ENCODE measurements around the gene FNTB. TPM values are rescaled to one million over a fixed set of nuclear protein-coding genes. Genes with fewer than 3 reads are reported as not detected.

Gene FNTB, protein sequence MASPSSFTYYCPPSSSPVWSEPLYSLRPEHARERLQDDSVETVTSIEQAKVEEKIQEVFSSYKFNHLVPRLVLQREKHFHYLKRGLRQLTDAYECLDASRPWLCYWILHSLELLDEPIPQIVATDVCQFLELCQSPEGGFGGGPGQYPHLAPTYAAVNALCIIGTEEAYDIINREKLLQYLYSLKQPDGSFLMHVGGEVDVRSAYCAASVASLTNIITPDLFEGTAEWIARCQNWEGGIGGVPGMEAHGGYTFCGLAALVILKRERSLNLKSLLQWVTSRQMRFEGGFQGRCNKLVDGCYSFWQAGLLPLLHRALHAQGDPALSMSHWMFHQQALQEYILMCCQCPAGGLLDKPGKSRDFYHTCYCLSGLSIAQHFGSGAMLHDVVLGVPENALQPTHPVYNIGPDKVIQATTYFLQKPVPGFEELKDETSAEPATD
- total RNA-seq (2021; ENCODE audit: unreplicated experiment) (26.7 TPM), Bru-seq, nascent RNA (percentile 74 among the genes with signal in this experiment), BruChase-seq, experiment 1, labeled RNA remaining after a 6-hour chase (percentile 91 among the genes with signal in this experiment), BruChase-seq, experiment 2, labeled RNA remaining after a 2-hour chase (percentile 93 among the genes with signal in this experiment)
- polyA plus RNA-seq (2012): 27.5 and 28.0 TPM in 2 replicates
- long read RNA-seq, transcript FNTB-201 (12 exons, 2,834 nt): major isoform, 23 of 57 reads
- long read RNA-seq, transcript FNTB-208 (3 exons, 530 nt): minor isoform, 8 of 57 reads
- long read RNA-seq, partial matches to known transcripts: 8 of 57 reads
- long read RNA-seq, other reads (novel, unspliced or antisense): 18 of 57 reads

DNA sequence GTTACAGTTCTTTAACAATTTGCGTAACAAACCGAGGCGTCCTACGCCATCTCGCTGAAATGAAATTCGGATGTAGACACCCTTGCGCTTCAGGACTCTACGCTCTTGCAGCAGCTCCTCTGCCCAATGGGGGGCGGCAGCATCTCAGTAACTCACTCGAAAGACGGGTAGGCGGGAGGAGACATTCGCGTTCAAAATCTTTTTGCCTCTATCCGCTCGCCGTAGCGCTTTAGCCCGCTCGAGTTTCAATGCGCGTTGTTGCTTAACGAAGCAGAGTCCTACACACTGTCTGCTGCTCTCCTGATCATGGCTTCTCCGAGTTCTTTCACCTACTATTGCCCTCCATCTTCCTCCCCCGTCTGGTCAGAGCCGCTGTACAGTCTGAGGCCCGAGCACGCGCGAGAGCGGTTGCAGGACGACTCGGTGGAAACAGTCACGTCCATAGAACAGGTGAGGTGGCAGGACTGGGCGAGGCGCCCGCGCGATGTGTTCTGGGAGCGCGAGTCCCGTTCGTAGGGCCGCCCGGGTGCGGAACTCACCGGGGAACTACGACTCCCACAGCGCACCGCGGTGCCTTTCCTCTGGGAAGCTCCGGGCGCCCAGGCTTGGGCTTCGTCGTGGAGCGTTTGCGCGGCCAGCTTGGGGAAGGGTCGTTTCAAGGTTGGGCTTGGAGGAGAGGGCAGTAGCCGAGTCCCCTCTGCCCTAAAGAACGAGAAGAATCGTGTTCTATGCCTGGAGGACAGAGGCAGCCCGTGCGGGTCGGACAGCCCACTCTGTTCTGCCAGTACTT is at the start of gene FNTB:
Gene FNTB (plus strand): TSS at position 248 of the 790 bp plus-strand sequence. CDS start 59 bp downstream, at position 307.
- ChIA-PET RAD21 (ENCODE audit: low non-redundant PET in 1 of 2, low total read pairs in 2 of 2, uncharacterized antibody in 2 of 2, unreplicated experiment in 2 of 2) (interaction anchor here in 1 of 2 experiments (0.7 to 1.5 kb wide), 3 partner anchors 33 to 116 kb away, joined by 3 to 4 read pairs (median 4); partner anchors contain the start of gene MAX), CTCF (interaction anchor here (0.9 to 2.2 kb wide), 9 partner anchors 8 to 186 kb away, joined by 3 to 24 read pairs (median 6); partner anchors contain the start of gene MAX), POLR2A (interaction anchor here (0.6 to 1.5 kb wide), 4 partner anchors 9 to 20 kb away, joined by 3 read pairs; no protein-coding TSS in a partner anchor)
- Histone ChIP-seq H3K4me2 (ENCODE audit: low read length) (peak within 1 kb of the TSS; percentile 81), H2AFZ (ENCODE audit: low read depth, low read length, poor library complexity, severe bottlenecking) (peak within 1 kb of the TSS; percentile 28), H4K20me1 (ENCODE audit: insufficient read depth) (no peaks in the 10 kb centered on the region), H3K4me1 (ENCODE audit: control insufficient read depth in 1 of 2, insufficient read depth in 2 of 2, low read length in 2 of 2) (peaks cover 8 to 18% of the 10 kb centered on the region in 2 experiments), H3K27ac (ENCODE audit: low read depth, low read length) (peak within 1 kb of the TSS; percentile 87), H3K79me2 (ENCODE audit: insufficient read depth, low read length) (peaks cover 38% of the 10 kb centered on the region), H3K27me3 (ENCODE audit: insufficient read depth, low read length) (no peaks in the 10 kb centered on the region), H3K9me3 (ENCODE audit: control insufficient read depth in 1 of 2, insufficient read depth in 1 of 2, low read depth in 1 of 2, low read length in 2 of 2) (no peaks in the 10 kb centered on the region), H3K4me3 (replicated peaks in 1 of 2; ENCODE audit: low read depth in 1 of 2, low read length in 2 of 2) (peak within 1 kb of the TSS; percentile 75 to 91), H3K36me3 (ENCODE audit: control insufficient read depth in 1 of 2, insufficient read depth in 2 of 2, low read length in 2 of 2) (no peaks in the 10 kb centered on the region), H3K9me2 (ENCODE audit: insufficient read depth) (no peaks in the 10 kb centered on the region), H3K9ac (ENCODE audit: low read length) (peak within 1 kb of the TSS; percentile 82)
- TSS peak; percentile 93 for BruUV-seq (replicated peaks)
- peak; percentile 97 for ATAC-seq
- intact Hi-C loops (cut with micrococcal nuclease): no loop called here
- DNase-seq (ENCODE audit: low read depth, low spot score): peak; percentile 92
- TF ChIP-seq, protein P1, sequence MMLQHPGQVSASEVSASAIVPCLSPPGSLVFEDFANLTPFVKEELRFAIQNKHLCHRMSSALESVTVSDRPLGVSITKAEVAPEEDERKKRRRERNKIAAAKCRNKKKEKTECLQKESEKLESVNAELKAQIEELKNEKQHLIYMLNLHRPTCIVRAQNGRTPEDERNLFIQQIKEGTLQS (IDR thresholded peaks at IDR 0.05): no peak
- TF ChIP-seq RAD21 (IDR thresholded peaks at IDR 0.05; ENCODE audit: low read depth) (peak; percentile 90), FOSL1 (IDR thresholded peaks at IDR 0.05; ENCODE audit: low read depth) (no peak), SRF (IDR thresholded peaks at IDR 0.05; ENCODE audit: low read depth) (no peak), POLR2A (IDR thresholded peaks at IDR 0.05; ENCODE audit: borderline replicate concordance, extremely low read depth, insufficient read depth, insufficient read length) (peak; percentile 92), SIN3A (IDR thresholded peaks at IDR 0.05; ENCODE audit: low read depth) (peak; percentile 91), ELF1 (IDR thresholded peaks at IDR 0.05; ENCODE audit: borderline replicate concordance, low read depth) (peak; percentile 58), CBX3 (IDR thresholded peaks at IDR 0.05; ENCODE audit: low read depth) (peak; percentile 95), YY1 (IDR thresholded peaks at IDR 0.05; ENCODE audit: extremely low read depth, insufficient replicate concordance, low read depth, low read length) (peak; percentile 42), EZH2phosphoT487 (IDR thresholded peaks at IDR 0.05; ENCODE audit: borderline replicate concordance) (no peak), EGR1 (IDR thresholded peaks at IDR 0.05; ENCODE audit: low read depth) (peak; percentile 27; the same call in 1 of the 2 replicates), CEBPB (IDR thresholded peaks at IDR 0.05; ENCODE audit: low read depth) (peak; percentile 59; the same call in 1 of the 2 replicates), JUND (IDR thresholded peaks at IDR 0.05) (no peak), SP1 (IDR thresholded peaks at IDR 0.05; ENCODE audit: low read depth) (peak; percentile 65), ZNF274 (IDR thresholded peaks at IDR 0.05; ENCODE audit: low read depth, low read length) (no peak)
- TF ChIP-seq, protein P2, sequence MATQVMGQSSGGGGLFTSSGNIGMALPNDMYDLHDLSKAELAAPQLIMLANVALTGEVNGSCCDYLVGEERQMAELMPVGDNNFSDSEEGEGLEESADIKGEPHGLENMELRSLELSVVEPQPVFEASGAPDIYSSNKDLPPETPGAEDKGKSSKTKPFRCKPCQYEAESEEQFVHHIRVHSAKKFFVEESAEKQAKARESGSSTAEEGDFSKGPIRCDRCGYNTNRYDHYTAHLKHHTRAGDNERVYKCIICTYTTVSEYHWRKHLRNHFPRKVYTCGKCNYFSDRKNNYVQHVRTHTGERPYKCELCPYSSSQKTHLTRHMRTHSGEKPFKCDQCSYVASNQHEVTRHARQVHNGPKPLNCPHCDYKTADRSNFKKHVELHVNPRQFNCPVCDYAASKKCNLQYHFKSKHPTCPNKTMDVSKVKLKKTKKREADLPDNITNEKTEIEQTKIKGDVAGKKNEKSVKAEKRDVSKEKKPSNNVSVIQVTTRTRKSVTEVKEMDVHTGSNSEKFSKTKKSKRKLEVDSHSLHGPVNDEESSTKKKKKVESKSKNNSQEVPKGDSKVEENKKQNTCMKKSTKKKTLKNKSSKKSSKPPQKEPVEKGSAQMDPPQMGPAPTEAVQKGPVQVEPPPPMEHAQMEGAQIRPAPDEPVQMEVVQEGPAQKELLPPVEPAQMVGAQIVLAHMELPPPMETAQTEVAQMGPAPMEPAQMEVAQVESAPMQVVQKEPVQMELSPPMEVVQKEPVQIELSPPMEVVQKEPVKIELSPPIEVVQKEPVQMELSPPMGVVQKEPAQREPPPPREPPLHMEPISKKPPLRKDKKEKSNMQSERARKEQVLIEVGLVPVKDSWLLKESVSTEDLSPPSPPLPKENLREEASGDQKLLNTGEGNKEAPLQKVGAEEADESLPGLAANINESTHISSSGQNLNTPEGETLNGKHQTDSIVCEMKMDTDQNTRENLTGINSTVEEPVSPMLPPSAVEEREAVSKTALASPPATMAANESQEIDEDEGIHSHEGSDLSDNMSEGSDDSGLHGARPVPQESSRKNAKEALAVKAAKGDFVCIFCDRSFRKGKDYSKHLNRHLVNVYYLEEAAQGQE (IDR thresholded peaks at IDR 0.05; ENCODE audit: low read depth): no peak
- TF ChIP-seq, protein P3, sequence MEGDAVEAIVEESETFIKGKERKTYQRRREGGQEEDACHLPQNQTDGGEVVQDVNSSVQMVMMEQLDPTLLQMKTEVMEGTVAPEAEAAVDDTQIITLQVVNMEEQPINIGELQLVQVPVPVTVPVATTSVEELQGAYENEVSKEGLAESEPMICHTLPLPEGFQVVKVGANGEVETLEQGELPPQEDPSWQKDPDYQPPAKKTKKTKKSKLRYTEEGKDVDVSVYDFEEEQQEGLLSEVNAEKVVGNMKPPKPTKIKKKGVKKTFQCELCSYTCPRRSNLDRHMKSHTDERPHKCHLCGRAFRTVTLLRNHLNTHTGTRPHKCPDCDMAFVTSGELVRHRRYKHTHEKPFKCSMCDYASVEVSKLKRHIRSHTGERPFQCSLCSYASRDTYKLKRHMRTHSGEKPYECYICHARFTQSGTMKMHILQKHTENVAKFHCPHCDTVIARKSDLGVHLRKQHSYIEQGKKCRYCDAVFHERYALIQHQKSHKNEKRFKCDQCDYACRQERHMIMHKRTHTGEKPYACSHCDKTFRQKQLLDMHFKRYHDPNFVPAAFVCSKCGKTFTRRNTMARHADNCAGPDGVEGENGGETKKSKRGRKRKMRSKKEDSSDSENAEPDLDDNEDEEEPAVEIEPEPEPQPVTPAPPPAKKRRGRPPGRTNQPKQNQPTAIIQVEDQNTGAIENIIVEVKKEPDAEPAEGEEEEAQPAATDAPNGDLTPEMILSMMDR (IDR thresholded peaks at IDR 0.05 in 2 of 3, conservative IDR thresholded peaks at IDR 0.05 in 1 of 3; ENCODE audit: borderline replicate concordance in 1 of 3, insufficient read depth in 1 of 3, low read depth in 2 of 3, low read length in 2 of 3): peak; percentile 75 to 77 (median 76); a peak in 5 of 6 replicates
- TF ChIP-seq, protein P4, sequence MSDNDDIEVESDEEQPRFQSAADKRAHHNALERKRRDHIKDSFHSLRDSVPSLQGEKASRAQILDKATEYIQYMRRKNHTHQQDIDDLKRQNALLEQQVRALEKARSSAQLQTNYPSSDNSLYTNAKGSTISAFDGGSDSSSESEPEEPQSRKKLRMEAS (IDR thresholded peaks at IDR 0.05): peak; percentile 91
